ENCODE results near the gene PSMG4.

The PSMG4 gene

GRCh38 chr6:3316818-3317217 is 58.1 kb downstream of the PSMG4 start:
- Histone ChIP-seq H3K79me2 (ENCODE audit: low read length) (no peaks in the 10 kb centered on the region), H3K4me1 (ENCODE audit: low read length) (no peaks in the 10 kb centered on the region), H3K9me3 (replicated peaks; ENCODE audit: insufficient read depth, low read length) (no peaks in the 10 kb centered on the region), H3K27me3 (replicated peaks; ENCODE audit: insufficient read depth, low read length) (no peaks in the 10 kb centered on the region), H3K36me3 (replicated peaks; ENCODE audit: insufficient read depth, low read length) (no peaks in the 10 kb centered on the region), H3K4me2 (ENCODE audit: low read depth, low read length) (no peak overlapping the region), H3K4me3 (ENCODE audit: low read length) (no peak overlapping the region), H3K9ac (ENCODE audit: low read length) (no peak overlapping the region), H4K20me1 (ENCODE audit: insufficient read depth, low read length) (no peaks in the 10 kb centered on the region), H3K9me2 (replicated peaks; ENCODE audit: insufficient read depth, low read length) (no peaks in the 10 kb centered on the region), H3F3A (ENCODE audit: insufficient read depth, low read length) (no peaks in the 10 kb centered on the region), H3K27ac (ENCODE audit: low read length) (no peak overlapping the region), H2AFZ (ENCODE audit: low read length) (no peak overlapping the region)
- TF ChIP-seq CTCF (IDR thresholded peaks at IDR 0.05; ENCODE audit: low read length) (no peak), EZH2phosphoT487 (IDR thresholded peaks at IDR 0.05; ENCODE audit: low read length) (no peak), EZH2 (optimal IDR thresholded peaks at IDR 0.05; ENCODE audit: low read depth, low read length) (no peak)
- no peak for DNase-seq

Measured in MM.1S (cell line).